ENCODE results near the gene SRGAP1.
"Not testable (repeated sequence)": the region's sequence is repeated elsewhere in the genome, so short reads cannot be mapped to it uniquely, and the experiment has no call there.

The SRGAP1 gene

GRCh38 chr12:64122154-64122553 is 277.7 kb downstream of the SRGAP1 start:
- no peak for DNase-seq (ENCODE audit: low spot score)

- no peak for DNase-seq (ENCODE audit: low spot score)
These were observed 278.5 kb downstream of the SRGAP1 start for GRCh38 chr12:64122995-64123394.

GRCh38 chr12:64123448-64123847 is 278.9 kb downstream of the SRGAP1 start:
- no peak for DNase-seq (ENCODE audit: low spot score)

- DNase-seq (ENCODE audit: low spot score) = no peak
These were observed 280.2 kb downstream of the SRGAP1 start for GRCh38 chr12:64124511-64125197.

- no peak for DNase-seq (ENCODE audit: low spot score)
These were observed 281.4 kb downstream of the SRGAP1 start for GRCh38 chr12:64125913-64126312.

GRCh38 chr12:64127811-64128210 is 283.3 kb downstream of the SRGAP1 start:
- DNase-seq (ENCODE audit: low spot score) = no peak

GRCh38 chr12:64128366-64128765 is 283.9 kb downstream of the SRGAP1 start:
- DNase-seq (ENCODE audit: low spot score) = no peak

- DNase-seq (ENCODE audit: low spot score) = not testable (repeated sequence)
These were observed 286.0 kb downstream of the SRGAP1 start for GRCh38 chr12:64130476-64130875.

- DNase-seq (ENCODE audit: low spot score) = not testable (repeated sequence)
These were observed 287.0 kb downstream of the SRGAP1 start for GRCh38 chr12:64131456-64131855.

GRCh38 chr12:64132672-64133071 is 288.2 kb downstream of the SRGAP1 start:
- not testable (repeated sequence) for DNase-seq (ENCODE audit: low spot score)

GRCh38 chr12:64137117-64137516 is 292.6 kb downstream of the SRGAP1 start:
- DNase-seq (ENCODE audit: low spot score) = no peak

GRCh38 chr12:64139021-64139420 is 294.5 kb downstream of the SRGAP1 start:
- no peak for DNase-seq (ENCODE audit: low spot score)

- no peak for DNase-seq (ENCODE audit: low spot score)
These were observed 297.9 kb downstream of the SRGAP1 start for GRCh38 chr12:64142382-64142781.

GRCh38 chr12:64142784-64143183 is 298.3 kb downstream of the SRGAP1 start:
- no peak for DNase-seq (ENCODE audit: low spot score)

GRCh38 chr12:64145226-64145625 is 300.7 kb downstream of the SRGAP1 start:
- DNase-seq (ENCODE audit: low spot score) = no peak

GRCh38 chr12:64147011-64147631 is 302.6 kb downstream of the SRGAP1 start:
- no peak for DNase-seq (ENCODE audit: low spot score)

GRCh38 chr12:64147875-64148274 is 303.4 kb downstream of the SRGAP1 start:
- no peak for DNase-seq (ENCODE audit: low spot score)

- no peak for DNase-seq (ENCODE audit: low spot score)
These were observed 310.2 kb downstream of the SRGAP1 start for GRCh38 chr12:64154677-64155076.

- no peak for DNase-seq (ENCODE audit: low spot score)
These were observed 312.6 kb downstream of the SRGAP1 start for GRCh38 chr12:64157110-64157509.

- no peak for DNase-seq (ENCODE audit: low spot score)
These were observed 315.7 kb downstream of the SRGAP1 start for GRCh38 chr12:64160021-64160710.

- DNase-seq (ENCODE audit: low spot score) = no peak
These were observed 316.2 kb downstream of the SRGAP1 start for GRCh38 chr12:64160711-64161060.

- not testable (repeated sequence) for DNase-seq (ENCODE audit: low spot score)
These were observed 322.1 kb downstream of the SRGAP1 start for GRCh38 chr12:64166606-64167005.

- DNase-seq (ENCODE audit: low spot score) = not testable (repeated sequence)
These were observed 322.5 kb downstream of the SRGAP1 start for GRCh38 chr12:64167041-64167440.
